GM19240 (cell line): ENCODE measurements around the gene GPRIN1.

Source experiments
- DNase-seq: peaks from one replicate; pipeline ENCODE4 v3.0.0; 2011; ENCODE audit warnings: low spot score; ENCODE audit not compliant: insufficient read length

GPRIN1 gene

DNA sequence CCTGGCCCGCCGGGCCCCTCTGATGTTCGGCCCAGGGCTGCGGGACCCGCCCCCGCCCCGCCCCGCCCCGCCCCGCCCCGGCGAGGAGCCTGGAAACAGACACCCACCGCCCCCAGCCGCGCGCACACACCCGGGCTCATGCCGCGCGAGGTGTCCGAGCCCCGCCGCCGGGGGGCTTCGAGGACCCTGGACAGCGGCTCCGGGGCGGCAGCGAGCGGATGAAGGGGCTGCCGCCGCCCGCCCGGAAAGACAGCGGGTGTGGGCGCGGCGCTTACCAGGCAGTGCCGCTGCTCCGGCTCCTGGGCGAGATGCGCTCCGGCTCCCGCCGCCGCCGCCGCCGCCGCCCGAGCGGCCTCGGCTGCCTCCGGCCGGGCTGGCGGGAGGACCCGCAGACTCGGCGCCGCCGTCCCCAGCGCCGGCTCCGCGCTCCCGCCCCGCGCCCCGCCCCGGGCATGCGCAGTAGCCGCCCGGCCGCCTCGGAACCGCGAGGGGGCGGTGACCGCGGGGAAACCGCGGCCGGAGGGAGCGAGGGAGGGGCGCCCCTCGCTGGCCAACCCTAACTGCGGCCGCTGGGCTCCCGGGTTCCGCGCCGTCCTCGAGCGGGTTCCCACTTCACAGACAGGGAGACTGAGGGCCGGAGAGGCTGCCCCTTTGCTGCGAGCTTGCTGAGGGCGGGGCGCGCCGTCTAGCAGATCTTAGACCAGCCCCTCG is at the start of gene GPRIN1:
TSS of gene GPRIN1 (minus strand) at position 433 of the 711 bp plus-strand sequence. CDS start 10,322 bp downstream, outside the sequence.
- peak; percentile 93 for DNase-seq

DNA sequence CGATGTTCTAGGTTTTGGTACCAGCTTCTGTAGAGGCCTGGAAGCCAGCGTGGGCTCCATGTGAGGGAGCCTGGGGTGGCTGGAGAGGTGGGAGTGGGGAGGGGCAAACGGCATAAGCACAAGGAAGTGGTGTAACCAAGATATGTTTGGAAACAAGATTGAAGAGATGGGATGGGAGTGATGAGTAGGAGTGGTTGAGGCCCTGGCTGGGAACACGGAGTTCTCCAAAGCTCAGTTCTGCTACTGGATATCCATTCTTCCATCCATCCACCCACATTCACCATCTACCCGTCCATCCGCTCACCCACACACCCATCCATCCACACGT is 49.5 kb upstream of the GPRIN1 start:
- no peak for DNase-seq

DNA sequence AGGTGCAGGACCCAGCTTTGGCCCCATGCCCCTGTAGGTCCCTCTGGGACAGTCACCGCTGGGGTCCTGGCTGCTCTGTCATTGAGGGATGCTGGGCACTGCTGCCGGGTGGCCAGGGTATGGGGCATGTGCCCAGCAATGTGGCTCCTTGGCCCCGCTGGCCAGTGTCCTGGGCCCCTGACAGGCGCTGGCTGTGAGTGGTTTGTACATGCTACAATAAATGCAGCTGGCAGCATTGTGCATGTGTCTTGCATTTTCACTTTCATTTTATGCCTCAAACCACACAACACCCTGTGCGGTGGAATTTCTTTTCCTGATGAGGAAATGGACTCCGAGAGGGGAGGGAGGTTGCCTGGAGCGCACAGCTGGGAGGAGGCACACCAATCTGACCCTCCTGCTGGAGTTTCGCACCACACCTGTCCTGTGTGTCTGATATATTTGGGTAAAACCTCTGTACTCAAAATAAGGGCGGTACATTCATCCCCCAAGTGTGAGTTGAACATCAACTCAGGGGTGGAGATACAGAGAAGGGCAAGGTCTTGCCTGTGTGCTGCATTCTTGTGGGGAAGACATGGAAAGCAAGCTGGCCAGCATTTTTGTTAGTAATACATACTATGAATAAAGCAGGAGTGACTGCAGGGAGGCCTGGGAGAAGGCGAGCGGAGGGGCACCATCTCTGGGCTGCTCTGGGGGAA is 49.0 kb upstream of the GPRIN1 start:
- no peak for DNase-seq

DNA sequence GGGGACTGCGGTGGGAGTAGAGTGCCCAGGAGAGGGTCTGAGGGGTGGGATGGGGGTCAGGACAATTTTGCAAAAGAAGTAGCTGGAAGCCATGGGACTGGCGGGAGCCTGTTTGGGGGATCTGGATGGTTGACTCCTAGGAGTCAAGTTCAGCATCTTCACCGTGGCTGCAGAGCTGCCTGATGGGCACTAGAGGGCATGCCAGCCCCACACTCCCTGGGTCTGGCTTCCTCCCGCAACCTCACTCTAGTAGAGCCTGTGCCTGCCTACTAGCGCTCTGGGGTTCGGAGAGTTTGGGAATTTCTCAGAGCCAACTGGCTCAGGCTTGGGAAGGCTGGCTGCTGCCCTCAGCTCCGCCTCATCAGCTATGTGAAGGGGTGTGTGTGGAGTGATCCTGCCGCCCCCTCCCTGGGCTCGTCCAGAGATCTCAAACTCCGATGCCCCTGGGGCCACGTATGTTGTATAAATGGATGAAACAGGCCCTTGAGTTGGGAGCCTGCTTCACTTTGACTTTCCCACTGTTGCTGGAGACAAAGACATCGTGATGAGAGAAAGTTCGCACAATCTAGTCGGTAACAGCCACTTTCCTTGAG is 48.1 kb upstream of the GPRIN1 start:
- peak; percentile 60 for DNase-seq

DNA sequence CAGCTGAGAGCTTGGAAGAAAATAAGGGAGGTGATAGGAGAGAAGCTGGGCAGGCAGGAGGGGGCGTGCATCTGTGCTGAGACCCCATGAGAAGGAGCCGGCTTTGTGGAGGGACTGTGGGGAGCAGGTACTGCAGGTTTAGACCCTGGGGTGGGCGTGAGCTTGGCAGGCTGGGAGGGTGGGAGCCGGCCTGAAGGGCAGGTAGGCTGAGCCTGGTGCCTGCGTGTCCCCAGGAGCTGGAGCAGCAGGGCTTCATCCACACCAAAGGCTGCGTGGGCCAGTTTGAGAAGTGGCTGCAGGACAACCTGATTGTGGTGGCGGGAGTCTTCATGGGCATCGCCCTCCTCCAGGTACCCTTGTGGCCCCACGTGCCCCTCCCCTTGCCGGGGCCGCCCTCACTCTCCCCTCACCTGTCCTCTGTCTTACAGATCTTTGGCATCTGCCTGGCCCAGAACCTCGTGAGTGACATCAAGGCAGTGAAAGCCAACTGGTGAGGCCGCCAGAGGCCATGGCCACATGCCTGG is 46.6 kb upstream of the GPRIN1 start:
- DNase-seq = no peak

DNA sequence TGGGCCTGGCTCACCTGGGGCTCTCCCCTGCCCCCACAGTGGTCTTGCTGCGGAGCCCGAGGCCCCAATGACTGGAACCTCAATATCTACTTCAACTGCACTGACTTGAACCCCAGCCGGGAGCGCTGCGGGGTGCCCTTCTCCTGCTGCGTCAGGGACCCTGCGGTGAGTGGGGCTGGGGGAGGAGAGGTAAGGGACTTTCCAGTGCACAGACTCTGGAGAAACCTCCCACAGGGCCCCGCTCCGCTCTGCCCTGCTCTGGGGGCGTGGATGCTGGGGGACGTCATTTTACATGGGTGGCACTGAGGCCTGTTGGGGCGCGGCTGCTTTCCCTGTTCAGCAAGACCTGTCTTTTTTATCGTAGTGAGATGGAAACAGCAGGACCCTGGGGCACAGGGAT is 44.9 kb upstream of the GPRIN1 start:
- no peak for DNase-seq

DNA sequence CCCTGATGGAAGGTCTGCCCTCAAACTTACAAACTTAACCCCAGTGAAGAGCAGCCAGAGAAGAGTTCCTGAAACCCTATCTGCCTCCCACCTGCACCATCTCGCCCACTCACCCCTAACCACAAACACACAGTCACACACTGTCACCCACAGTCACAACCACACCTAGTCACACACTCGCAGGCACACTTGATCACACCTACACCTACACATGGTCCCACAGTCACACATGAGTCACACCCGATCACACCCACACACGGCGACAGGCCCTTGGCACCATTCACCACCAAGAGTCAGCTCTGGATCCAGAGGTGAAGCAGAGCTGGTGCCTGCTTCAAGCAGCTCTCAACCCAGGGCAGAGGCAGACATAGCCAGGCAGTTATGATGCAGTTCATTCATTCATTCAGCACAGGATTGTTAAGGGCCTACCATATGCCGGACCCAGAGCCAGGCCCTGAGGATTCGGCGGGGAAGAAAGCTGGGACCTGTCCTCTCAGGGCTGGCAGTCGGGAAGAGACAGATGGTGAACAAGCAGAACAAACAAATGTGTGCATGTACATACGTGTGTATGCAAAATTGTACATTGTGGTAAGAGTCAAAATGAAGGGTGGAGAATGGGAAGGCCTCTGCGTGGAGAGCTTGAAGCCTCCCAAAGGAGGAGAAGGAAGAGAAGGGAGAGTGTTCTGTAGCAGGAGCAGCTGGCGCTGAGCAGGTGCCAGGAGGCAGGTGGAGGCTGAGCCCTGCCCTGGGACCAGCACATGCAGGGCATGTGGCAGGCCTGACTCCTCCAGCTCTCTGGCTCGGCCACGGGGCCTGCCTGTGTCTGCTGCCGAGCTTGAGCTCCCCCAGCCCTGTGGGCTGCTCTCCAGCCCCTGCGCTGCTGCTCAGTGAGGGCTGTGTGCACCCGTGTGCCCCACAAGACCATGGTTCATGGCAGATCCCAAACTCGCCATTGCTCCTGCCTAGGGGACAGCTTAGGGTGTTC is 43.7 kb upstream of the GPRIN1 start:
- DNase-seq = no peak

DNA sequence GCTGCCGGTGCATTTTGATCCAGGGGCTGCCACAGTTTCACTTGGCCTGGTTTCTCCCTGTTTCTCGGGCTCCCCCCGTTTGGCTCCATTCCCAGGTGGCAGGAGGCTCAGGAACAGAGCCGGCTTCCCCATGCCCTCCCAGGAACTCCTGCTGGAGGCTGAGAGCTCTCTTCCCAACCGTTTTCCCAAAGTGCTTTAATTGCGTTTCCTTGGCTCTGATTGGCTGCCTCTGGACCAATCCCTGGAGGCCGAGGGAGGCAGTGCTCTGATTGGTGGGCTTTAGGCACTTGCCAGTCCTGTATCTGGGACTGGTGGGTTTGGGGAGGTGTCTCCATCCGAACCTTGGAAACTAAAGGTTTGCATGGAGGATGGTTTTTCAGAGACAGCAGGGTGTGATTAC is 42.2 kb upstream of the GPRIN1 start:
- no peak for DNase-seq

DNA sequence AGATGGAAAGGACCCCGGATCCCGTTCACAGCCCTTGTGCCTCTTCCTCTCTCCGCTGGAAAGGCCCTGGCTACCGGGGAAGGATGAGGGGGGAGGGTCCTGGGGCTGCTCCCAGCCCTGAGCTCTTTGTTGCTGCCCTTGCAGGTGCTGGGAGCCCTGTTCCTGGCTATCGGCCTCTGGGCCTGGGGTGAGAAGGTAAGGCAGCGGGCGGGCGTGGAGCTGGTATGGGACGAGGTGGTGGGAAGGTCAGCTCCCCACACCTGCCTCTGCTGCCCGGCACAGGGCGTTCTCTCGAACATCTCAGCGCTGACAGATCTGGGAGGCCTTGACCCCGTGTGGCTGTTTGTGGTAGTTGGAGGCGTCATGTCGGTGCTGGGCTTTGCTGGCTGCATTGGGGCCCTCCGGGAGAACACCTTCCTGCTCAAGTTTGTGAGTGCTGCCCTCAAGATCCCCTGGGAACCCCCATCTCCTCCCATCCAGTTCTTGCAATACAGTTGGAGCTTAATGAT is 41.6 kb upstream of the GPRIN1 start:
- no peak for DNase-seq

DNA sequence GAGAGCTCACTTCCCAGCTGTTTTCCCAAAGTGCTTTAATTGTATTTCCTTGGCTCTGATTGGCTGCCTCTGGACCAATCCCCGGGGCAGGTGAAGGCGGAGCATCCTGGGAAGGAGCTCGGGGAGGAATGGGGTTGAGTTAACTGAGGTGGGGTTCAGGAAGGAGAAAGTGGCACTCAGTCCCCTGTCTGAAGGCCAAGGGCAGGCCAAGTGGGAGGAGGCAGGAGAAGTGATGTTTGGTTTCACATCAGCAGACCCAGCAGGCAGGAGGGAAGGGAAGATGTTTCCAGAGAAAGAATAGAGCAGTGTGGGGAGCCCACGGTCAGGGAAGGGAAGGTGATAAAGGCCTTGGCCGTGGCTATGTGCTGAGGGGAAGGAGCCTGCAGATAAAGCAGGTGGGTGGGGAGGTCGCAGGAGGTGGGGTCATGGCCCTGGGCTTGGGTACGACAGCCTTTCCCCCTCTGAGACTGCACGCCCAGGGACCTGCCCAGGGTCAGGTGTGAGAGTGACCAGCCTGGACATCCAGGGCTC is 40.5 kb upstream of the GPRIN1 start:
- DNase-seq = no peak

DNA sequence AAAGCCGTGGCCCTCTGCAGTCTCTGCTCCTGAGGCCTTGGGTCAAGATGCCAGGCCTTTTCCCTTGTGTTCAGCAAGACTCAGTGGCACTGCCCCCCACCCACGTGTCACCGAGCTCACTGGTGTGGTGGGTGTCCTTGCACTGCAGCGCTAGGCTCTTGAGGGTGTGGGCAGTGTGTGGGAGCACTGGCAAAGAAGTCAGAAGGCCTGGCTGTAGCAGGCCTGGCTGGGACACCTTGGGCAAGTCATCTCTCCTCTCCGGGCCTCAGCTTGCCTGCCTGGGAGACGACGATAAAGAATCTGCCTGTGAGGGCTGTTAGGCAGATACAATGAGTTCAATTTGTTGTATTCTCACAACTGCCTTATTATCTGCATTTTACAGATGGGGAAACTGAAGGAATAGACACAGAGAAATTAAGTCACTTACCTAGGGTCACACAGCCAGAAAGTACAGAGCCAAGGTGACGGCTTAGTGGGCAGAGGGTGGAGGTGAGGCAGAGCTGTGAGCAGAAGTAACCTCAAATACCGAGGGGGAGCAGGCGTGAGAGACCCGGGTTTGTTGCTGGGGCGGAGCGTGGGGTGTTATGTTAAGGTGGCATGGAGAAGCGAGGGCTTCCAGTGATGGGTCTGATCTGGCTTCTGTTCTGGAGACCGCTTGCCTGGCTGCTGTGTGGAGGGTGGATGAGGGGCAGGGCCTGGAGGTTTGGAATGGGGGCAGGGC is 38.7 kb upstream of the GPRIN1 start:
- DNase-seq = no peak

DNA sequence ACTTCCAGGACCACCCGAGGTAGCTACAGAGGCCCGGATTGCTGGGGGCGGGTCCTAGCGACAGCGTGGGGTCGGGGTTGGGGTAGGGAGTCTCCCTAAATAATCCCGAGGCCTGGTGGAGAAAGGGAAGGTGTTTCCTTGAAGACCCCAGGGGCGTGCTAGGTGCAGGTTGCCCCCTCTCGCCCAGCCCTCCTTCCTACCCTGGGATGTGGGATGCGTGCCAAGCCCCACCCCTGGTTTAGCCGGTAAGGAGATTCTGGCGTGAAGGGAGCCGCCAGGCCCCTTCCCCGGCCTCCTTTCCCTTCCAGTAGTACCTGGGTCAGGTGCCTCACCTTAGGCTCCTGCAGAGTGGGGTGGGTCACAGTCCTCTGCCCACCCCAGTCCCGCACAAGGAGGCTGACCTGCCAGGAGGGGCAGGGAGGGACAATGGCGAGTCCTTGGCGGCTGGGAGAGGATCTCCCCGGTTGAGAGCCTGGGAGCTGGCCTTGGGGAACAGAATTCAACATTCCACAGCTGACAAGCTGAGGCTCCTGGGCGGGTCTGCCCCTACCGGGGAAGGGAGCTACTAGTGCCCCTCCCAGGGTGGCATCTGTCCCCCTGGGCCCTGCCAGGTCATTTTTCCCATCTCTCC is 38.0 kb upstream of the GPRIN1 start:
- DNase-seq = no peak

DNA sequence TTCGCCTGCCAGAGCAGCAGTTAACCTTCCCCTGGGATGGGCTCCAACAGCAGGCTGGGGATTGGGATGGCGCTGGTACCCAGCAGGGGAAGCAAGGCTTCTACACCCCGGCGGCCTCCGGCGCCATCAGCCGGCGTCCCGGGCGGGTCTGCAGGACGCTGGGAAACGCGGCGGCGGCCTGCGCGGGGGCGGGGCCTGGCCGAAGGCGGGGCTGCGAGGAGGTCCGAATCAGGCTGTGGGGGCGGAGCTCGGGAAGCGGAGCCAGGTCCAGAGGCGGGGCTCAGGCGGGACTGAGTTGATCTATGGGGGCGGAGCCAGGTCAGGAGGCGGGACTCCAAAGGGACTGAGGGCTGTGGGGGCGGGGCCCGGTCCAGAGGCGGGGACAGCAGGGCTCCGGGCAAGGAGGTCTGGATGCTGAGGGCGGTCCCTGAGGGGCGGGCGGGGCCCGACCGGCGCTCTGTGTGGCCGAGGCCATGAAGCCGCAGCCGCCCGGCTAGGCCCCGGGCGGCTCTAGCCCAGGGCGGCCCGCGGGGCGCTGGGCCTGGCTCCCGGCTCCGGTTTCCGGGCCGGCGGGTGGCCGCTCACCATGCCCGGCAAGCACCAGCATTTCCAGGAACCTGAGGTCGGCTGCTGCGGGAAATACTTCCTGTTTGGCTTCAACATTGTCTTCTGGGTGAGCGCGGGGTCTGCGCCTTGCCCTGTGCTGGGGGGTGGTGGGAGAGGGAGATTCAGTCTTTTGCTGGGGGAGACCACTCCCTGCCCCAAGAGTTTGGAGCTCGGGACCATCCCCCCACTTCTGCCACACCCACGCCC is 37.3 kb upstream of the GPRIN1 start, which contains the start of gene TSPAN17:
TSS of gene TSPAN17 (plus strand) at position 455 of the 813 bp plus-strand sequence. CDS start at position 587, 132 bp downstream.
- peak; percentile 98 for DNase-seq

DNA sequence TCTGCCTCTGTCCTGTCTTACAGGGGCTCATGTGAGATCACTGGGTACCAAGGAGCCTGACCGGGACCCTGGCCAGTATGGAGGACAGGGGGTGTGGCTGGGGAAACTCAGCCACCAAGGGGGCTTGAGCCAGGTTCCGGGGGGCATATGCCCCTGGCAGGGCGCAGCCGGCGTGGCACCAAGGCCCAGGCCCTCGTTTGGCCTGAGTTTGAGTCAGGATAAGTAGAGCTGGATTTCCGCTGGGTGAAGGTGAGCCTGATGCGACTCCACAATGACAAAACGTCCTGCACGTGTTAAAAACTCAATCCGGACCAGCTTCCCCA is 36.7 kb upstream of the GPRIN1 start:
- peak; percentile 41 for DNase-seq

DNA sequence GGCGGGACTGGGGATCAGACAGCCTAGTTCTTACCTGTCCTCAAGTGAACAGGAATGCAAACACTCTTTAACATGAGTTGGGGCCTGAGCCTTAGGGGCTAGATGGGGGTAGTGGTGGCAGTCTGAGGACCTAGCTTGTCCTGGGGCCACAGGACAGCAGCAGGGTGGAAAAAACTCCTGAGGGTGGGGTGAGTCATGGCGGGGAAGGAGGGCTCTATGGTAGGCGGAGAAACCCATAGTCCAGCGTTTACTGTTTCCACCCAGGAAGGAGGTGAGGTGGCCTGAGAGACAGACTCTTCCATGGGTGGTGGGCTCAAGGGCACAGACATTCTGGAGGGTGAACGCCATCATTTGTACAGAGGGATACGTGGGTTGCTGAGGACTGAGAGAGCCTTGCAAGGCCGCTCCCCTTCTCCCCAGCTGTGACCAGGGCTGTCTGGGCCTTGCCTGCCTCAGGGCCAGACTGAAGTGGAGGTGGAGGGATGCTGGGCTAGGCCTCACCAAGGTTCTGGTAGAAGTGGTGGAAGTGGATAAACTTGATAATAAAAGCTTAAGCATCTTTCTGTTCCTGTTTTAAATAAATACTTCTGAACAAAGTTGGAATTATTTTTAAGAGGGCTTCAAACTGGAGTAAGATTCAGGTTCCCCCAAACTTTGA is 36.2 kb upstream of the GPRIN1 start:
- no peak for DNase-seq

DNA sequence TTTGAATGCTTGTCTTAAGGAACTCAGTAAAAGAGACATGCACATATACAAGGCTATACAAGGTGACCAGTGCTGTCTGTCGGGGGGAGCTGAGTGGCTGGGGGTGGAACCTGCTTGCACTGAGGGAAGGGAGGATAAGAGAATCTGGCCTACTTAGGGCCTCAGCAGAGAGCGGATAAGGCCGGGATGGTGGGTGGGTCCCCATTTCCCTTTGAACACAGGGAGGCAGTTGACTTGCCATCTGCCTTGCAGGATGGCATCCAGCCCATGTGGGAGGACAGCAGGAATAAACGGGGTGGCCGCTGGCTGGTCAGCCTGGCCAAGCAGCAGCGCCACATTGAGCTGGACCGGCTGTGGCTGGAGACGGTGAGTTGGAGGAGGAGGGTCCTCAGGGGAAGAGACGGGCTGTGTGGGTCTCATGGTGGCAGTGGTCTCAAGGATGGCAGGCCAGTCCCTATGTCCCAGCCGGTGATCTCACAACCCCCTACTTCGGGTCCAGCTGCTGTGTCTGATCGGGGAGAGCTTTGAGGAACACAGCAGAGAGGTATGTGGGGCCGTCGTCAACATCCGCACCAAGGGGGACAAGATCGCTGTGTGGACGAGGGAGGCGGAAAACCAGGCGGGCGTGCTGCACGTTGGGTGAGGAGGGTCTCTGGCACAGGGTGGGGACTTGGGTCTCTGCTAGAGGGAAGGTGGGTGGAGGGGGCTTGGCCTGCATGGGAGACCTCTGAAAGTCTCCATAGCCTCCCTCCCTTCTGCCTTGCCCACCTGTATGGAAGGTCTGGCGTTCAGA is 35.1 kb upstream of the GPRIN1 start:
- DNase-seq = no peak

DNA sequence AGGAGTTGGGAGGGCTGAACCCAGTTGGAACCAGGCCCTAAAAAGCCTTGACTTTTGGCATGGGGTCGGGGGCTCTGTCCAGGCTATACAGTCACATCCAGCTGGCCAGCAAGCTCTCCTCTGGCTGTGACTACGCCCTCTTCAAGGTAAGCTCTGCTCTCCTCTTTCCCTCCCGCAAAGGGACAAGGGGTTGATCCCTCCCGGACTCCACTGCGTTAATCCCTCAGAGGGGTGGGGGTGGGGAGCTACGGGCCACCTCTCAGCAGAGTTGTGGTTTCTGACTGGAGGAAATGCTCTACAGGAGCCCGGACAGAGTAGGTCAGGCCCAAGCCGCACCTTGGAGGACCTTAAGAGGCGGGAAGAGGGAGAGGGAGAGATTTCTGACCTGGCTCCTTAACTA is 34.3 kb upstream of the GPRIN1 start:
- no peak for DNase-seq
